Motor neuron (in vitro differentiated cells): Measurements from ENCODE around the gene PCLO. TPM values are rescaled to one million over a fixed set of nuclear protein-coding genes. Genes with fewer than 3 reads are reported as not detected.

Source experiments
- ATAC-seq, 8 experiments: fragments of 200-7000 bp; cut with Tn5 transposase; replicated peaks in 6 of 8; 2 replicates each; pipeline ENCODE4 v1.8.0; 2021; ENCODE audit warnings: mild to moderate bottlenecking in 8 of 8, moderate library complexity in 8 of 8
- H3K27ac ChIP-seq, 2 donors: fragments of 250-450 bp; sonication (Bioruptor Pico); 2 replicates each; pipeline ENCODE4 v1.9.0; 2021; ENCODE audit warnings: antibody characterized with exemption in 2 of 2, mild to moderate bottlenecking in 2 of 2, moderate library complexity in 1 of 2
- H3K4me1 ChIP-seq, 2 donors: fragments of 250-450 bp; sonication (Bioruptor Pico); replicated peaks in 1 of 2; 2 replicates each; pipeline ENCODE4 v1.6.1; 2021; ENCODE audit warnings: antibody characterized with exemption in 2 of 2, mild to moderate bottlenecking in 2 of 2, moderate library complexity in 1 of 2
- H3K4me3 ChIP-seq, 5 donors: fragments of 250-450 bp; sonication (Bioruptor Pico); 2 replicates each; pipeline ENCODE4 v1.9.0; 2021; ENCODE audit warnings: antibody characterized with exemption in 5 of 5, mild to moderate bottlenecking in 5 of 5, moderate library complexity in 4 of 5
- WGBS, 10 experiments: fragments of 450-650 bp; shearing (Covaris generic); methylation state at CpG; one replicate each; pipeline ENCODE4 v1.0.0; 2022; 5-methylcytosine and 5-hydroxymethylcytosine counted together
- in situ Hi-C, 9 experiments: fragments of 400-800 bp; cut with MboI; loops; one replicate each; pipeline ENCODE4 v1.15.0; 2021; ENCODE audit warnings: low sequenced_read_pairs in 9 of 9, low pct_unique_long_range_greater_than_20kb in 2 of 9; ENCODE audit not compliant: unreplicated experiment in 9 of 9
- total RNA-seq, 8 experiments: library from RNA; unstranded; fragments of 300-600 nt; gene quantifications; 2 replicates each; pipeline versions ENCODE4 v1.2.3 to v1.2.4, GENCODE V29; 2022

The PCLO gene
- total RNA-seq, 8 experiments from 2014 or later: 0.20 to 65.9 (median 20.3) TPM

DNA sequence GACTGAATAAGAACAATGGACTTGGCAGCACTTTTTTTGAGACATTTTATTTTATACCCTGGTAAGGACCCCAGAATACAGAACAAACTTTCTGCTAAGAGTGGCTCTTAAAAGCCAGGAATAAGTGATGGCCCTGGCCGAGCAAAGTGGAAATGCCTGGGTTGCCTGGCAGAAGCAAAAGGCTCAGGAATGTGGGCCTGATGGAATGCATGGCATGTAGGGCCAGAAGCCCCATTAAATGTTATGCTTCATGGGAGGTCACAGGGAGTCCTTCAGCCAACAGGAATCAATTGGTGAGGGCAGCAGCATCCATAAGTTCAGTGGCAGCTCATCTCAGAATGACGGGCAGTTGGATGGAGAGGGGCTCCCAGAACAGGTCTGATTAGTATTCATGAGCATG lies 417.6 kb downstream of the PCLO start:
- Histone ChIP-seq H3K4me3 (no peak overlapping the region), H3K27ac (no peak overlapping the region), H3K4me1 (no peaks in the 10 kb centered on the region)
- in situ Hi-C loops: loop anchor here in 7 of 9 experiments (10.0 to 25.0 kb wide), 5 partner anchors 258 to 1258 kb away; no protein-coding TSS in a partner anchor
- WGBS, 10 experiments: 29 to 100% (median 80%) methylated on average over 1 to 2 of the region's 2 CpGs; no CpG with 5 or more reads in 5 of the 10 experiments
- peak in 2 of 8 experiments; percentile 20 to 53 for ATAC-seq

DNA sequence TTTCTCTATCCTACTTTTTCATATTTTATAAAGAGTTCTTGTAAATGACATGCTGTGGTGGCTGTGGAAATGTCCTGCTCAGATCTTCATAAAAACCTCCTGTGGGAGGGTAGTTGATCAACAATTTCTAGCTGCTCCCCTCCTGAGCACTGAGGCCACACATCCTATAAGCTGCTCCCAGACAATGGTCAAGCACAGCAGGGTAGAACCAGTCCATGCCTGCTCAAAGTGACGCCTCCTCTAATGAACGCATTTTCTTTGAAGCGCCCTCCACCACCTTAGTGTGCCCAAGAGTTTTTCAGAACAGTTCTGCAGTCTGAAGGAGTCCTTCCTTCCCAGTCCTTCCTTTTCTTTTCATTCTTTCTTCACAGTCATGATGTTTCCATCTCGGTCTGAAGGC lies 420.5 kb downstream of the PCLO start:
- Histone ChIP-seq H3K4me1 (no peaks in the 10 kb centered on the region), H3K4me3 (no peak overlapping the region), H3K27ac (no peak overlapping the region)
- WGBS, 10 experiments: 80 to 100% (median 85%) methylated on average over 2 to 3 of the region's 4 CpGs; no CpG with 5 or more reads in 4 of the 10 experiments
- in situ Hi-C loops: loop anchor here in 7 of 9 experiments (10.0 to 25.0 kb wide), 5 partner anchors 255 to 1255 kb away; no protein-coding TSS in a partner anchor
- ATAC-seq: no peak

DNA sequence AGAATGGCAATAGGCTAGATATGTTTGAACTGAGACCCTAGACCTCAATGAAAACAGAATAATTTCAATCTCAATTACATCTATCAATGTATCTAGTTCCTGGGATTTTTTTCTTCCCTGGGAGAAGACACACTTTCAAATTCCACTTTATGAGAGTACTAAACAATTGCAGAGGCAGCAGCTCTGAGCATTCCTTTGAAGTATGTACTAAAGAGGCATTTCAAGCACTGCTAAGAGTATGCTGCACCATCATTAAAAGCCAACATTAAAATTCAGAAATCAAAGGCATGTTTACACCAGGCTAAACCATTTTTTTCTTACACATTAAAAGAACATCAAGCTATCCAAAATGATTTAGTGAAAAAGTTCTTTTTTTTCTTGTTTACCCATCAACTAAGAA lies 421.2 kb downstream of the PCLO start:
- no peaks in the 10 kb centered on the region for H3K4me1 ChIP-seq
- in situ Hi-C loops: loop anchor here in 7 of 9 experiments (10.0 to 25.0 kb wide), 5 partner anchors 254 to 1254 kb away; no protein-coding TSS in a partner anchor
- no peak overlapping the region for H3K4me3 ChIP-seq
- H3K27ac ChIP-seq: no peak overlapping the region
- no peak for ATAC-seq

DNA sequence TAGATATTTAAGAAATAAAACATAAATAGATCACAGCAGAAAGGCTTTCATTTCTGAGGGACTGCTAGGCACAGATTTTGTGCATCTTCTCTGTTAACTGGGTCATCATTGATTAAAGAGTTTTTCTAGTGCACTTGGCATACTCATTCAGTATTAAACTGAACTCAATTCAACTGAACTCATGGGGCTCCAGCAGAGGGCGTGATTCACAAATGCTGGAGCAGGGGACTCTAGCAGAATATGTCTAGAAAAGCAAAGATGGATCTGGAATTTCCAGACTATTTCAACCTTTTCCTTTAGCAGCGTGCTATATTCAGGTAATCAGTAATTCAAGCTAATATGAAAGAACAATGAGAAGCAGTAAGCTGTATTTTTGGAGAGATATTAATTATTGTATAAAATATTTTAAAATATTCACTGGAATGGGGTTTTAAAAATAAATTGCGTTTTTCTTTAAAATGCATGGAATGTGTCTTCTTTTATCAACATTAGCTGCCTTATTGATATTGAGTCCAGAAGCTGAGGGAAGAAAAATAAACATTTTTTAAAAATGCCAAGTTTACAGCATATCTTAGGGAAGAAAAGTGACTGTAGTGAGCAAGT lies 422.3 kb downstream of the PCLO start:
- peak in 3 of 8 experiments; percentile 74 to 76 (median 74) for ATAC-seq
- 18 to 100% (median 55%) methylated on average over 1 to 3 of the region's 3 CpGs; no CpG with 5 or more reads in 1 of the 10 experiments for WGBS, 10 experiments
- in situ Hi-C loops: loop anchor here in 7 of 9 experiments (10.0 to 25.0 kb wide), 5 partner anchors 253 to 1253 kb away; no protein-coding TSS in a partner anchor

DNA sequence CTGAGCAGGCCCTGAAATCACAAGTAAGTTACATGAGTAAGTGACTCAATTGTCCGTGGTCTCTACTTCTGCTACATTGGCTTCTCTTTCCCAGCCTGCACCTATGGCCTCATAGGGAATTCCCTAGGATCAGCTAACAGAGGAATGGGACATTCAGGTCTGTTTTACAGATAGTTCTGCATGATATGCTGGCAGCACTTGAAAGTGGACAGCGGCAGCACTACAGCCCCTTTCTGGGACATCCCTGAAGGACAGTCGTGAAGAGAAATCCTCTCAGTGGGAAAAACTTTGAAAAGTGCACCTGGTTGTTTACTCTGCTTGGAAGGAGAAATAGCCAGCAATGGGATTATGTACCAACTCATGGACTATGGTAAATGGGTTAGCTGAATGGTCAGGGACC lies 426.1 kb downstream of the PCLO start:
- no peak for ATAC-seq
- H3K4me1 ChIP-seq: no peaks in the 10 kb centered on the region
- WGBS, 10 experiments: 40 to 100% (median 92%) methylated on average over 1 to 3 of the region's 3 CpGs; no CpG with 5 or more reads in 3 of the 10 experiments
- no peak overlapping the region for H3K4me3 ChIP-seq
- in situ Hi-C loops: loop anchor here in 7 of 9 experiments (25.0 kb wide), 4 partner anchors 249 to 1249 kb away; no protein-coding TSS in a partner anchor
- no peak overlapping the region for H3K27ac ChIP-seq

More for the DNA sequence above, 422.3 kb downstream of the PCLO start:
- H3K27ac ChIP-seq: no peak overlapping the region
- H3K4me1 ChIP-seq: no peaks in the 10 kb centered on the region
- H3K4me3 ChIP-seq: no peak overlapping the region

DNA sequence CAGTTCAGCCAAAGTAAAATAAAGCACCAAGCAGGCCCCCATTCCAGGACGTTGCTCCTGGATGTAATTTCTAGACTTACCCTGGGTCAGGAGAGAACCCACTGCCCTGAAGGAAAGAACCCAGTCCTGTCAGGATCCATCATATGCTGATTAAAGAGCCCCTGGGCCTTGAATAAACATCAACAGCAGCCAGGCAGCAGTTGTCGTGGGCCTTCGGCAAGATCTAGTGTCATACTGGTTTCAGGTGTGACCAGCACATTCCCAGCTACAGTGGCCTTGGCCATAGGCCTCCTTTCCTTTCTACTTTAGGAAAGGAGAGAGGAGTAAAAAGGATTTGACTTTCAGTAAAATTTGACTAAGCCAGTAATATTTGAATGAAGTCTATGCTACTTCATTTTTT lies 430.0 kb downstream of the PCLO start:
- in situ Hi-C loops: loop anchor here in 7 of 9 experiments (25.0 kb wide), 4 partner anchors 245 to 1245 kb away; no protein-coding TSS in a partner anchor
- H3K4me1 ChIP-seq: no peaks in the 10 kb centered on the region
- H3K27ac ChIP-seq: no peak overlapping the region
- no peak for ATAC-seq
- 30 to 100% (median 85%) methylated on average over 1 to 2 of the region's 3 CpGs; no CpG with 5 or more reads in 4 of the 10 experiments for WGBS, 10 experiments
- no peak overlapping the region for H3K4me3 ChIP-seq

DNA sequence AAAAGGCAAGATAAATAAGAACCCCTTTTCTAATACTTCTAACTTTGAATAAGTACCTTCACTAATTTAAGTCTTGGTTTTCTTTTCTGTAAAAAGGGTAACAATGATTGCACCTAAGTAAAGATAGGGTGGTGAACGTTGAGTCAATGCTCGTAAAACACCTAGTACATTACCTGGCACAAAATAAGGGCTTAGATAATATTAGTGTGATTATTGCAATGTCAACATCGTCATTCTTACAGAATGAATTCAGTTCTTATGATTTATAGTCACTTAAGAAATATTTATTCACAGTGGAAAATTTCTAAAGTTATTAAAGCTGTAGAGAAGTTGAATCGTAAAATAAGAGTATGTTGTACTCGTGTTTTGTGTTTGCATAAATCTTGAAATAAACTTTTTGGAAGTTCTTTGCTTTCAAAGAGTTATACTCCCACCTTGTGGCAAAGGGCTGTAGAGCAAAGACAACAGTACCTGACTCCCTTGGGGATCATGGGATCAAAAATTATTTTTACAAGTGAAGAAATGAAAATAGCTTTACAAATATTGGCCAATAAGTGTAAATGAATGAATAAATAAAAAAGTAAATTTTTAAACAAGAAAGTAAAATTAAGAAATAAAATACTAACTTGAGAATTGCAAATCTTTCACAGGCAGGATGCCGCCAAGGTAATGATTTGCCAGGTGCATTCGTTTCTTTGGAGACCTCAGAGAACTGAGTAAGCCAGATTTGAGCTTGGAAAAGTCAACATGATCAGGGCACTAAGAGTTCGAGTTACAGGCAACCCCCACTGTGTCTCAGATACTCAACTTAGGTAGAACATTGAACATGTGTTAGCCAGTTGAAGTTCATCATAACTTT lies 433.3 kb downstream of the PCLO start:
- peak in 3 of 8 experiments; percentile 21 to 32 (median 31) for ATAC-seq
- Histone ChIP-seq H3K4me3 (no peak overlapping the region), H3K27ac (no peak overlapping the region), H3K4me1 (no peaks in the 10 kb centered on the region)
- 18 to 75% (median 41%) methylated on average over 2 to 8 of the region's 8 CpGs for WGBS, 10 experiments
- in situ Hi-C loops: loop anchor here in 7 of 9 experiments (10.0 to 25.0 kb wide), 5 partner anchors 125 to 1242 kb away; no protein-coding TSS in a partner anchor

DNA sequence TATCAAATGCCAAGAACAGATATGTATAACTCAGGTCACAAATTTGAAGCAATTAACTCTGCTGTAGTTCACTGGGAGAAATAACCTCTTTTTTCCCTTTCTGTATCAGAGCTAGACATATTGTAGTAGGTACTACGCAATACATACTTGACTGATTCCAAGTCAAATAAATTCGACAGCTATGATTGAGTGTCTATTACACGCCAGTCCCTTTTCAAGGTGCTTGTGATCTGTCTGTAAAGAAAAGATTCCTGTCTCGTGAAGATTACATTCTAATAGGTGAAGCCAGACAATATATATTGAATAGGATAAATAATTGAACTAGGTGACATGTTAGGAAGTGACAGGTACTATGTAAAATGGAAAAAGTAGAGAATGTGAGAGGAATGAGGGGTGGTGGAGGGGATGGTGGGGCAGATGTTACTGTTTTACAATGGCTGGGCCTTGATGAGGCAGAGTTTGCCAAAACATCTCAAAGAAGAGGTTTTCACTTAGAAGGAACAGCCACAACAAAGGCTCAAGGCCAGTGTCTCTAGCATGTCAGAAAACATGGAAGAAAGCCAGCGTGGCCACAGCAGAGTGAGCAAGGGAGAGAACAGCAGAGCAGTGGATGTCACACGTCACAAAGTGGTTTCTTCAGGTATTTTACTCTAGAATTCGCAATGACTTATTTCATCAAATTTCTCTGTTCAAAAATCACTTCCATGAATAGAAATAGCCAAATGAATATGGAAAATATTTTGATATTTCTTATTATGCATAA lies 436.5 kb downstream of the PCLO start:
- WGBS, 10 experiments: 70 to 94% (median 83%) methylated on average over 2 to 7 of the region's 7 CpGs
- Histone ChIP-seq H3K4me1 (no peaks in the 10 kb centered on the region), H3K27ac (no peak overlapping the region), H3K4me3 (no peak overlapping the region)
- ATAC-seq: no peak
- in situ Hi-C loops: loop anchor here in 7 of 9 experiments (10.0 to 25.0 kb wide), 5 partner anchors 121 to 1239 kb away; no protein-coding TSS in a partner anchor

DNA sequence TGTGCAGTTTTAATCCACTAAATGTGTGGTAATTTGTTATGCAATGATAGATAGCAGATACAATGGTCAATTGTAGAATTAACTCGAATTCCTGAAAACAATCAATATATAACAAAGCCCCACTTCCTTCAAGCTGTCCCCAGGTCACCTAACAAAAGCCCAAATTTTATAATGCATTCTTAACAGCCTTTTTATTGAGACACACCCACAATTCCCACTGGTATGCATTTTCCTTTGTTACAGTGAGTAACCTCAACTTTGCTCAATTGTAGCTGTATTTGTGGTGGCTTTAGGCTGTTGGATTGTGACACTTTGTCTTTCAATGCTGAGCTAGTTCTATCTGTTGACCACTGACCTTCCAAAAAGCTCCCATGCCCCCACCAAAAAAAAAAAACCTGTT lies 439.3 kb downstream of the PCLO start:
- H3K27ac ChIP-seq: no peak overlapping the region
- in situ Hi-C loops: loop anchor here in 2 of 9 experiments (10.0 to 25.0 kb wide), 2 partner anchors 111 to 119 kb away; no protein-coding TSS in a partner anchor
- H3K4me1 ChIP-seq: no peaks in the 10 kb centered on the region
- no peak overlapping the region for H3K4me3 ChIP-seq
- 80 to 100% (median 86%) methylated on average over 1 of the region's 1 CpG; no CpG with 5 or more reads in 7 of the 10 experiments for WGBS, 10 experiments
- peak in 2 of 8 experiments; percentile 51 to 59 for ATAC-seq

DNA sequence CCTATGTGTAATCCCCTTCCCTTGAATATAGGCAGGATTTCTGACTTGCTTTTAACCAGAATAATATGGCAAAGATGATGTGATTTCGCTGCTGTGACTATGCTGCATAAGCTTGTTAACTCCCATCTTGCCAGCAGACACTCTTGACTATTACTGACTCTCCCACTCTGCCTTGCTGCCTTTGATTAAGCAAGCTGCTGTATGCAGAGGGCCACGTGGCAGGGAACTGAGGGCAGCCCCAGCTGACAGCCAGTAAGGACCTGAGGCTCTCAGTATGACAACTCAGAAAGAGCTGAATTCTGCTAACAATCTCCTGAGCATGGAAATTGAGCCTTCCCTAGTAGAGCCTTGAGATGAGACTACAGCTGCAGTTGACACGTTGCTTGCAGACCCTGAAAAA lies 439.7 kb downstream of the PCLO start:
- Histone ChIP-seq H3K27ac (no peak overlapping the region), H3K4me1 (no peaks in the 10 kb centered on the region), H3K4me3 (no peak overlapping the region)
- WGBS, 10 experiments: 4 to 95% (median 56%) methylated on average over 1 to 3 of the region's 3 CpGs; no CpG with 5 or more reads in 4 of the 10 experiments
- ATAC-seq: peak in 7 of 8 experiments; percentile 37 to 99 (median 52)
- in situ Hi-C loops: loop anchor here in 2 of 9 experiments (10.0 to 25.0 kb wide), 2 partner anchors 111 to 118 kb away; no protein-coding TSS in a partner anchor

DNA sequence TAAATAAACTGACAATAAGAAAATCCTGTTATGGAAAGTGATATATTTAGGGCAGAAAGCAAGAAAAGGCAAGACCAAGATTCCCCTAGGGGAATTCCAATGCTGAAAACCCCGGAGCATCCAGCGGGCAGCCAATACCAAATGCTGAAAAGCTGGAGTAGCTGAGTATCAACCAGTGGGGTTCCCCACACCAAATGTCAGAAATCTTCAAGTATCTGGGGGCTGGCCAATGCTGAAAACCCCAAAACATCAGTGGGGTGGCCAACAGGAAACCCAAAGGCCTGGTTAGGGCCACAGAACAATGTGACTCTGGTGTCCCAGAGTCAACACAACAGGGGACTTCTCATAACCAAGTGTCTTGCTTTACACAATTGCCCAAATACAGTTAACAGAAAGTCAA lies 447.3 kb downstream of the PCLO start:
- Histone ChIP-seq H3K27ac (no peak overlapping the region), H3K4me1 (no peaks in the 10 kb centered on the region), H3K4me3 (no peak overlapping the region)
- ATAC-seq: no peak
- 10 to 100% (median 56%) methylated on average over 2 of the region's 2 CpGs; no CpG with 5 or more reads in 4 of the 10 experiments for WGBS, 10 experiments
- in situ Hi-C loops: loop anchor here in 1 of 9 experiments (25.0 kb wide), 1 partner anchor 103 kb away; no protein-coding TSS in a partner anchor

DNA sequence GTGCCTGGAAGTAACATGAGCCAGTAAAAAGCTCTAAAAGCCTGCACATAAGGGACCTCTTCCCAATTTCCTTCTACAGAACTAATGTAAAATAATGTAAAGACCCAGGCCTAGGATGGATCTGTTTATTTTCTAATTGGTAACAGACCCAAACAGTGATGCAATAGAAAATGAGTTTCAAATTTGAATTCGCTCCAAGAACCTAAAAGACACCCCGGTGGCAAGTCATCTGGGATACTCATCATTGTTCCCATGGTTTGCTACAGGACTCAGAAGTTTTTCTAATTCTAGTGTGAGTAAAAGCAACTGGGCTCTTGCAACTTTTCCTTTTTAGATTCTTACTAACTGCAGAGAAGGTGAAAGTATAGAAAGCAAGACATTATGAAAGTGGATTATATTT lies 447.8 kb downstream of the PCLO start:
- no peak for ATAC-seq
- H3K27ac ChIP-seq: no peak overlapping the region

More for the DNA sequence above, 447.8 kb downstream of the PCLO start:
- no peaks in the 10 kb centered on the region for H3K4me1 ChIP-seq
- WGBS, 10 experiments: 6 to 100% (median 88%) methylated on average over 2 of the region's 2 CpGs; no CpG with 5 or more reads in 2 of the 10 experiments
- in situ Hi-C loops: loop anchor here in 1 of 9 experiments (25.0 kb wide), 1 partner anchor 103 kb away; no protein-coding TSS in a partner anchor
- no peak overlapping the region for H3K4me3 ChIP-seq
